Kidney glomerular epithelial cell (primary cell): ENCODE measurements around the gene OCA2.
"Not testable (repeated sequence)": the region's sequence is repeated elsewhere in the genome, so short reads cannot be mapped to it uniquely, and the experiment has no call there.

Experiments
- DNase-seq: peaks from one replicate; lab custom pipeline; 2025; lab: John Stamatoyannopoulos, UW

Gene OCA2

DNA sequence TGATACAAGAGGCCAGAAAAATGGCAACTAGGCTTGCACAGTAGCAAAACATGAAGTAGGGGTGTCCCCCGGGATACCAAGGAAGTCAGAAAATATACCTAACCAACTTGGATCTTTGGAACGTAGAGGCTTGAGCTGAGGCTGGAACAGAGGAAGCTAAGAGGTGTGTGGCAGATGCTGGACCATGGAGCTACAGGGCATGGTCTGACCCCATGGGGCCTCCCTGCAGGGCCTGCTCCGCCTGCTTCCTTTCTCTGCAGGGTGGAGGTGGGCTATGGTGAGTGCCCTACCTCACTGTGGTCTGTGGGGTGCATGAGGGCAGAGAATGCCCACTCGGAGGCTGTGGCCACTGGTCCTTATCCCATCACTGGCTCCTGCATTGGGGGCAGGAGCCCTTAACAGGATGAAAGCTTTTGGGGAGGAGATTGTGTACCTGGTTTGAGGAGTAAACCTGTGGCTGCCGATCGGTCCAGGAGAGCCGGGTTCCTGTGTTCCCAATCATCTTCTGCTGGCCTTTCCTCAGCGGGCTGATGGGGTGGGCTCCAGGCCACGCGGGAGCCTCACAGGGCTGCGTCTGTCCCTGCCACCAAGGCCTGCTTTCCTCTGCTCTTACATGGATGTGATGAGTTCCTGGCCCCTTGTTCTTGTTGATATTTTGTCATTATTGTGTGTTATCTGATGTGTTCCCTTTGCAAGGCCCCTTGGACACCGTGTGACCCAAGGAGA lies 96.8 kb downstream of the OCA2 start:
- no peak for DNase-seq

DNA sequence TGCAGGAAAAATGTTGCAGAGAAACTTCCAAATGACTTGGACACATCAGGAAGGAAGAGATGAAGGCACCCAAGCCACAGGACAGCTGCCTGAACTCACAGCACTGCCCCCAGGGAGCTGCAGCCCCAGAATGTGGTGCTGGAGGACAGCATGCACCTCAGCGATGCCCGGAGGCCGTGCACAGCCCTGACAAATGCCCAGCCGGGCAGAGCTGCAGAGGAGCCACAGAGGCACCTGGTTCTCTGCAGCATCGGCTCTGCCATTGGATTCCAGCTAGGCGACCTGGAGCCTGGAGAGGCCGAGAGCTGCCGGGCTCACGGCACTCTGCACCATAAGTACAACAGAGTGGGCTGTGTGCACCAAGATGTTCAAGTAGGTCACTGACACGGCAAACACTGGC lies 97.5 kb downstream of the OCA2 start:
- no peak for DNase-seq

DNA sequence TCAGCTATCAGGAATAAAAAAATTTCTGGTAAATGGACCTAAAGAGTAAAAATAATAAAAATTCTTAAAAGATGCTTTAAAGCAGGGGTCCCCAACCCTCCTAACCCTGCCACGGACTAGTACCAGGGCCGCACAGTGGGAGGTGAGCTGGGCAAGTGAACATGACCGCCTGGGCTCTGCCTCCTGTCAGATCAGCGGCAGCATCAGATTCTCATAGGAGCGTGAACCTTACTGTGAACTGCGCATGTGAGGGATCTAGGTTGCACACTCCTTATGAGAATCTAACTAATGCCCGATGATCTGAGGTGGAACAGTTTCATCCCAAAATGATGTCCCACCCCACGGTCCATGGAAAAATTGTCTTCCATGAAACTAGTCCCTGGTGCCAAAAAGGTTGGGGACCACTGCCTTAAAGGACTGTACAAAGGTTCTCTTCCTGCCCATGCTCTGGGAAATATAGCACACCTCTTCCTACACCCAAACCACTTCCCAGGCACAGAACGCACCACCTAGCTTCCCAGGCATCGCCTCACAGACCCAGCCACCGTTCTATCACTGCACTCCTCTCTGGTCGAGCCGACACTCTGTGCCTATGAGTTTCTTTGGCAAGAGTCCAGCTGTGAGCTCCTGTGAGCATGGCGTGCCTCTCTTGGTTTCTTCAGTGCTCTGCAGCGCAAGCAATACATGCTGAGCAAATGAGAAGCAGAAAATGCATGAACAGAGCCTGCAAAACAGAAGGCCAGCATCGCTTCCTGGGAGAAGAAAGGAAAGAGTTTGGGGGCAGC lies 104.9 kb downstream of the OCA2 start:
- DNase-seq, result no peak

DNA sequence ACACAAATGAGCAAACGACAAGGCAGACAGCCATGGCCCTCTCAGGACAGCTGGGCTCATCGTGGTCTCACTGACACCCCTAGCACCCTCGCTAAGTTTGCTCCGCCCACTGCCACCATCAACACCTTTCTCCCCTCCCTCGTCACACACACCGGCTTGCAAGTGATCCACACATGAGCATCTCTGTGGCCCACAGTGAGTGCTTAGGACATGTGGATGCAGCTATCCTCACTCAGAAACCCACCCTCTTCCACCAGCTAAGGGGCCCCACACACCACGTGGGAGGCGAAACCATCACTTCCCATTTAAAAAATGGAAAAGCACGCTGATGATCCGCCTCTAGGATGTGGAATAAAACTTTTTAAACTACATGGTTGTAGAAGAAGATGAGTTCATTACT lies 105.6 kb downstream of the OCA2 start:
- DNase-seq, result no peak

DNA sequence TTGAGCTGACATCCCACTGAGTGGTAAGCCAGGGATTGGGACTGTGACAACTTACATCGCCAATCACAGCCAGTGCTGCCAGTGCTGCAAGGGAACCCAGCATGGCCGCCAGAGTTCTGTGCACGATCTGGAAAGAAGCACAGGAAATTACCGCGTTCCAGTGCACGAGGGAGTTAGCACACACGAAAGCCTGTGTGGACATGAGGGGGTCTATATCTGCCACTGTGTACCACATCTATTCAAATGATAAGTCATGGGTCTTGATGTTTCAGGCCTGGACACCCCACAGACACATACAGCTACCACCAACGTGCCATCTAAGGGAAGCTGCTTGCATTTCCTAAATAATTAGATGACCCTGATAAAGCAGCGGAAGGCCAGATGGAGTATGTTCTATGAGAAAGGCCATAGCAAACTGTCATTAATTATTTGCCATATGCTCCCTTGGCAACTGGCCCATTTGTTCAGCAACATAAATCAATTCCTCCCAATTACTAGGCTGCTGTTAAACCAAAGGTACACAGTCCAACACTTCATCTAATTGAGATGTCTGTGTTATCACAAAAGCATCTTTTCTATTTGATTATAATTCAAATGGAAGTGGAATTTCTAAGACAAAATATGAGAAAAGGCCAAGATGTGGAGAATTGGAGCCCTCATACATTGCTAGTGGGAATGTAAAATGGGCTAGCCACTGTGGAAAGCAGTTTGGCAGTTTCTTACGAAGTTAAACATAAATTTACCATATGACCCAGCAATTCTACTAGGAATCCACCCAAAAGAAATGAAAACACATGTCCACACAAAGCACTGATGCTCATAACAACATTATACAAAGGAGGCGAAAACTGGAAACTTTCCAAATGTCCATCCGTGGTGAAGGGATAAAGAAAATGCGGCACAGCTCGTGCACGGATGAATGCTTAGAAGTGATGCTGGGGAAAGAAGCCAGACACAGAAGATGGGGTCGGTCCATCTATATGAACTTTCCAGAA lies 108.3 kb downstream of the OCA2 start:
- DNase-seq, result no peak

DNA sequence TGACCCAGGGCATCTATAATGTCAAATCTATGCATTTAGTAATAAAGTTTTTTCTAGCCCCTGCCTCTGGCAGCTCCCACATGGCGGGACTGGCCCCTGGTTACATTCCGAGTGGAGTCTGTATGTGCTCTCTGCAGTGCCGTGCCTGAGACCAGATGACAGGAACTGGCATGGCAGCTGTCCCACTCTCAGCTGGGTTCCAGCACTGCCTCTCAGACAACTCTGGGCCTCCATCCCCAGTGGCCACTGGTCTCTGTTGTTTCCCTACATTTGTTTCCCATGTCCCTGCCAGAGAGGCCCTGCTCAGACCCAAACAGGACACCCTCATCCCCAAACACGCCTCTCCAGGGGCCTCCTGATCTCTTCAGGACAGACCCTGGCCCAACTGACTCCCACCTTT lies 109.3 kb downstream of the OCA2 start:
- DNase-seq, result no peak

DNA sequence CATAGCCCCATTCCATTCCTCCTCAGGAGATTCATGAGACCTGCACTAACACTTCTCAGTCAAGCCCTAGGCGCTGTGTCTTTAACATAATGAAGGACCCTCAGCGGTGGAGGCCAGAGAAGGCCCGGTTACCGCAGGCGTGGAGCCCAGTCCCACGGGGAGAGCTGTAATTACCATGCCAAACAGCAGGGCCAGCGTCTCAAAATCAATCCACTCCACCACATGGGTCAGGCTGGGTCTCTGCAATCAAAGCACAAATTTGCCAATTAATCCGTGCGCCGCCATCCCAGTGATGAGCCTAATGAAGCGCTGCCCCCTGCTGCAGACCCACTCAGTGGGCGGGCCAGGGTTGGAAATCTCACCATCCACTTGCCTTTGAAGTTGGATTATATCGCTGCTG lies 109.7 kb downstream of the OCA2 start:
- DNase-seq, result no peak

DNA sequence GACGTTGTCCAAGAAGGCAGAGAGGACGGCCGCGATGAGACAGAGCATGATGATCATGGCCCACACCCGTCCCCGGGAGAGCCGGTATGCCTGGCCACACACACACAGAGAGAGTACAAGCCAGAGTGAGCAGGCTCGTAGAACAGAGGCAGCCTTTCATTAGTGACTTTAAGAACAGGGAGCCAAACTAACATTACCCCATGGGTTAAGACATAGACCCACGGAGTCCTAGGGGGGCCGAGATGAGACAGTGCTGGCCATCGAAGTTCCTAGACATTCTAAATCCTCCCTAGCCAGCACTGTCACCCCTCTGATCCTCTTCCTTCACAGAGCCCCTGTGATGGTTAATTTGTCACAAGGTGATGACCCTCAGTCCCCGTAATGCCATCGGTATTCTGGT lies 114.0 kb downstream of the OCA2 start:
- DNase-seq, result no peak

DNA sequence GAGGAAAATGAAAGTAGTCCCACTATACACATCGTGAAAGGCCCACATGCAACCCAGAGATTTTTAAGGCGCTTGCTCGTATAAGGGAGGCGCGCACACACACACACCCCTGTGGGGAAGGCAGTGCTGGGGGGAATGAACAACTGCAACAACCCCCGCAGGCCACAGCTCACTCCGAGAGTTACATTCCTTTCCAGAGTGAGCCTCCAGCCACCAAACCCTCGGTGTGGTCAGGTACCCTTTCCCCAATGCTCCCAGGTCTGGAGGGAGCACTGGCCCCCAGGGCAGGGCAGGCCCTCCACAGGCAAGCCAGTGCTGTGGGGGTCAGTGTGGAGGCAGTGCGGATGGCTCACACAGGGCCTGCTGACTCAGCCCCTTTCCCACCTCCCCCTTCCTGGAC lies 115.6 kb downstream of the OCA2 start:
- no peak for DNase-seq

DNA sequence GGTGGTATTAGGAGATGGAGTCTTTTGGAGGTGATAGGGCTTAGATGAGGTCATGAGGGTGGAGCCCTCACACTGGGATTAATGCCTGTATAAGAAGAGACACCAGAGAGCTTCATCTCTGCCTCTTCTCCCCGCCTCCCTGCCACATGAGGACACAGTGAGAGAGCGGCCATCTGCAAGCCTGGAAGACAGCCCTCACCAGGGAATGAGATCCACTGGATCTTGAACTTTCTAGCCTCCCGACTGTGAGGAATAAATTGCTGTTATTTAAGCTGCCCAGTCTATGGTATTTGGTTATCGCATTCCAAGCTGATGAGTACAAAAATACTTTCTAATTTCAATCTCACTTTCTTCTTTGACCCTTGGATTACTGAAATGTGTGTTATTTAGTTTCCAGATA lies 121.4 kb downstream of the OCA2 start:
- DNase-seq, result no peak

DNA sequence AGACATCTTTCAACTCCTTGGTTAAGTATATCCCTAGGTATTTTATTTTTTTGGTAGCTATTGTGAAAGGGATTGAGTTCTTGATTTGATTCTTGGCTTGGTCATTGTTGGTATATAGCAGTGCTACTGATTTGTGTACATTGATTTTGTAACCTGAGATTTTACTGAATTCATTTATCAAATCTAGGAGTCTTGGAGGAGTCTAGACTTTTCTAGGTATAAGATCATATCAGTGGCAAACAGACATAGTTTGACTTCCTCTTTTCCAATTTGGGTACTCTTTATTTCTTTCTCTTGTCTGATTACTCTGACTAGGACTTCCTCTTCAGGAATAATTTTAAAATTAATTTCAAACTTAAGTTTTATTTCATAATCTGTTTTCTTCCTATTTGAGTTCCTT lies 125.2 kb downstream of the OCA2 start:
- DNase-seq, result no peak

DNA sequence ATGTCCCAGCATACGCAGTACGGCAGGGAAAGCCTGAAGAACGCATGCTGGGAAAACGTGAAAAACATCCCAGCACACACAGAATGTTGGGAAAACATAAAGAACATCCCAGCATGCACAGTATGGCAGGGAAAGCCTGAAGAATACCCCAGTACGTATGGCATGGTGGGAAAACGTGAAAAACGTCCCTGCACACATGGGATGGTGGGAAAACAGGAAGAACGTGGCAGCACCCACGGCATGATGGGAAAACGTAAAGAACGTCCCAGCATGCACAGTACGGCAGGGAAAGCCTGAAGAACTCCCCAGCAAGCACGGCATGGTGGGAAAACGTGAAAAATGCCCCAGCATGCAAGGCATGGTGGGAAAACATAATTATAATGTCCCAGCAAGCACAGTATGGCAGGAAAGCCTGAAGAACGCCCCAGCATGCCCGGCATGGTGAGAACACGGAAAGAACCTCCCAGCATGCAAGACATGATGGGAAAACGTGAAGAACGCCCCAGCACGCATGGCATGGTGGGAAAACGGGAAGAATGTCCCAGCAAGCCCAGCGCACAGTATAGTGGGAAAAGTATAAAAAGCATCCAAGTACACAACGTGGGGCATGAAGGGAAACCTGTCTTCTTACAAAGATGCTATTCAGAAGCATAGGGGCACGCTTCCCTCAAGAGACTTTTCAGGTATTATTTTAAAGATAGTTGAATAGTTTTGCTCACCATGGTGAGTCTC lies 128.3 kb downstream of the OCA2 start:
- DNase-seq, result no peak

DNA sequence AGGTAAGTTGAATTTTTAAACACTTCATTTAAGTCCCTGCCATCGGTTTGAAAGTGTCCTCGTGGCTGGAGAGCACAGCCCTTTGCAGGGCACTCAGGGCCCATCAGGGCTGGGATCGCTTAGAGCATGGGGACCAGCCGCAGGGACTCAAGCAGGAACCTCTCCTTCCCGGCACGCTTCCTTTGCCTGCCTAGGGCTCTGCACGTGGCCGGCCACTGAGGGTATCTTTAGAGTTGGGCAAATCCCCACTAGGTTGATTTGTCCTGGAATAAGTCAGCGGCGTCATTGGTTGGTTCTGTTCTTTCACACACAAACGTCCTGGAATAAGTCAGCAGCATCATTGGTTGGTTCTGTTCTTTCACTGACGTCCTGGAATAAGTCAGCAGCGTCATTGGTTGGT lies 131.6 kb downstream of the OCA2 start:
- no peak for DNase-seq

DNA sequence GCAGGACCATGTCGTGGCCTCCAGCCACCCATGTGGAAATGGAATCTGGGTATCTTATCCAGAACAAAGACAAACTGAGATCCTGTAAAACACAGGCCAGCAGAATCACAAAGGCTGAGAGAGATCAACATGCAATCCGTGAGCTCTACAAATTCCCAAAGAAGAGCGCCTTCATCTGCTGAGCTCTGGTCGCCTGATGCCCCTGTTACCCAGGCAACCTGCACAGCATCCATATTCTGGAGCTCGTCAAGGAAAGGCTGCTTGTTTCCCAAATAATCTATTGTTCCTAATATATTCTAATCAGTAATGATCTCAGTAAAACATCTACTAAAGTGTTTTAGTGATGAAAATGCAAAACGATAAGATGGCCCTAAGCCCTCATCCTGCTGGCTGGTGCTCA lies 133.6 kb downstream of the OCA2 start:
- no peak for DNase-seq

DNA sequence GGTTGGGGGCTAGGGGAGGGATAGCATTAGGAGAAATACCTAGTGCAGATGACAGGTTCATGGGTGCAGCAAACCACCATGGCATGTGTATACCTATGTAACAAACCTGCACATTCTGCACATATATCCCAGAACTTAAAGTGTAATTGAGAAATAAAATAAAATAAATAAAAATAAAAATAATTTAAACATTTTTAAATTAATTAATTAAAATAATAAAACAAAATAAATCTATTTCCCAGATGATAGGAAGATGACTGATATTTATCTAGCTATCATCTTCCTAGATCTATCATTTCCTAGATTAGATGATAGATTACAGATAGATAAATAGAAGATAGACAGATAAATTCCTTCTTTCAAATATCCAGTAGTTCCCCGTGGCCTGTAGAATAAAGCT lies 137.3 kb downstream of the OCA2 start:
- DNase-seq, result no peak

DNA sequence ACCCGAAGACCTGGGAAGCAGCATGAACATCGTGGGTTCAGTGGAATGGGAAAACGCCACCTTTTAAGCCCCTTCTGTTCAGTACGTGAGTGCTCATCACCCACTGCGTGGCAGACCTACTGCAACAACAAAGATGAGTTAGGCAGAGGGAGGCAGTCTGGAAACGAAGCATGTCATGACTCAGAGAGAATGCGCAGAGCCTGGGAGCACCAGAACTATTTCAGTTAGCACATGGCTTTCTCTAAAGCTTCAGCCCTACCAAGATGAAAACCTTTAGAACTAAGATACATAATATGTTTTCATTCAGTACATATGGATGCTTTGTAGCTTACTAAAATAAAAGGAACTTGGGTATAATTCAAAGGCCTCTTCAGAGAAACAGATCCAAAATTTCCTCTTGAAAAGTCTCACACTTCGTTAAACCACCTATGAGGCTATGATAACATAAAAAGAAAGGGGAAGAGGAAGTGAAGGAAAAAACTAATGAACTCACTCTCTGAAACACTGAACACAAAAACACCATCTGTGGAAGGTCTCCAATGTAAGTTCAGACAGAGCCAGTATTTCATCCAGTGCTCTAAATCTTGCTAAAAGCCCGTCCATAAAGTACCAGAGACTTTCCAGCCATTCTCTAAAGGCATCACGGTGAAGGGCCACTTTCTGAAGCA lies 140.1 kb downstream of the OCA2 start:
- peak; percentile 85 for DNase-seq

DNA sequence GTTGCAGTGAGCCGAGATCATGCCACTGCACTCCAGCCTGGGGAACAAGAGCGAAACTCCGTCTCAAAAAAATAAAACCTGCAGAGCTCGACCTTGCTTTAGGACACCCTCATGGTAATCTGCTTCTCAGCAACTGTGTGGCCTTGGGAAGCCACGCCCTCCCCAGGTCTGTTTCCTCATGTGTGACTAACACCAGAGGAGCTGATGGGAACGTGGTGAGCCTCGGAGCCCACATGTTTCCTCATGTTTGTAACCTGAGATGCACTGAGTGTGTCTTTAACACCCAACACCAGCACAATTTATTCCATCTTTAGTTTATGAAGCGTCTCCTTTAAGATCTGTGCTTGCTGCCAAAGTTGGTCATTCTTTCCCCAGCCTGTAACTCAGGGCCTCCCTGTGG lies 142.8 kb downstream of the OCA2 start:
- DNase-seq, result no peak

DNA sequence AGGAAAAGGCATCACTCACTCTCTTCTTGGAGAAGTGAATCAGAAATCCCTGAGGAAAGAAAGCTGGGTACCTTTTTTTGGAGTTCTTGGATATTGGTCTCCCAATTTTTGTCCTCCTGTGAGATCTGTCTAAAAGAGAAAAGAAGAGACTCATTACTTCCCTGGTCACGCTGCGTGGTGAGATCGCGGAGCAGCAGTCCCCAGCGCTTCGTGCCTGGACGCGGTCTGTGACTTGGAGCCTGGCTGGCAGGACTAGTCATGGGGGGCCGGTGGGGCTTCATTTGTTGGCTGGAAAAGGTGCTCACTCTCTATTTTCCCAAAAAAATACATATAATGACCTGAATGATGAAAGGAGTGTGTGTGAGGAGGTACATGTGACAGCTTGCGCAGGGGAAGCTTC lies 144.0 kb downstream of the OCA2 start:
- no peak for DNase-seq

DNA sequence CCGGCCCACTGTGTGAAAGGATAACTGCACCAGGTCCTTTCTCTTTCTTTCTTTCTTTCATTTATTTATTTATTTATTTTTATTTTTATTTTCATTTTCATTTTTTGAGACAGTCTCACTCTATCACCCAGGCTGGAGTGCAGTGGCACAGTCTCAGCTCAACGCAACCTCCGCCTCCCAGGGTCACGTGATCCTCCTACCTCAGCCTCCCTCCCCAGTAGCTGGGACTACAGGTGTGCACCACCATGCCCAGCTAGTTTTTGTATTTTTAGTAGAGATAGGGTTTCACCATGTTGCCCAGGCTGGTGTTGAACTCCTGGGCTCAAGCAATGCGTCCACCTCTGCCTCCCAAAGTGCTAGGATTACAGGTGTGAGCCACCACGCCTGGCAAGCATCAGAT lies 146.5 kb downstream of the OCA2 start:
- DNase-seq, result not testable (repeated sequence)

DNA sequence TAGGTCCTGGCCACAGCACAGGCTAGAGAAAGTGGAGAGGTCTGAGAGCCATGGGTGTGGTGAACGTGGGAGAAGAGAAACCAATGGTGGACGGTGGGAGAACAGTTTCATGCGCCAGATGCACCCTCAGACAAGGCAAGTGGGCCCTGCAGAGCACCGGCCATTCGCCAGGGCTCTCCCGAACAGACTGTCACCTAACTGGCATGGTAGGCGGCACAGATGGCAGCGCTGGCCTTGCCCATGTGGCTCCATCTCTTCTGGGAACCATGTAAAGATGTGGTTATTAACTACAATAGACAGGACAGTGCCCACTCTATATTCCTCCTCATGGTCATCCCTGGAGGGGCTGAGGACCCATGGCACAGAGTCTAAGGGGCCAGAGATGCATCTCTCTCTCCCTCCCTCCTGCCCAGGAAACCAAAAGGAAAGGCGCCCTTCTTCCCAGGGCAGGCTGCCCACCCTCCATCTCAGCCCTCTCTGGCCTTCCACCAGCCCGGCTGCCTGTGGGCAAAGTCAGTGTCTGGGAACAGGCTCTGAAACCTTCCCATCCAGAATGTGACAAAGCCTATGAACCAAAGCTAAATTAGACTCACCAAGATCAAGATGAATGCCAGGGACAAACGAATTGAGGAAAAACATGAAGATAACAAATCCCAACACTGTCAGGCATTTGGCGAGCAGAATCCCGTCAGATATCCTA lies 147.8 kb downstream of the OCA2 start:
- DNase-seq, result no peak

DNA sequence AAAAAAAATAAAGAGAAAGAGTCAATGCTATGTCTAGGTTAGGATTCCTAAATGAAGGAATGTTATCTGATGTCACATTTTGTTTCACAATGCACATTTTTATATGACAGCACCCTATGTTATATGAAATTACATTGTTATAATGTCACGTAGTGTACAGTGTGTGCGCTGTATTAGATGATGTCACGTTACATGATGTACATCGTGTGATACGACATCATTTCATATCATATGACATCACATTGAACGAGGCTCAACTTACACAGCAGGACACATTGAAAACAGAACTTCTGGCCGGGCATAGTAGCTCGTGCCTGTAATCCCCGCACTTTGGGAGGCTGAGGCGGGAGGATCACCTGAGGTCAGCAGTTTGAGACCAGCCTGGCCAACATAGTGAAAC lies 150.0 kb downstream of the OCA2 start:
- no peak for DNase-seq
